ENCODE results near the gene GPC6.

Gene GPC6

DNA sequence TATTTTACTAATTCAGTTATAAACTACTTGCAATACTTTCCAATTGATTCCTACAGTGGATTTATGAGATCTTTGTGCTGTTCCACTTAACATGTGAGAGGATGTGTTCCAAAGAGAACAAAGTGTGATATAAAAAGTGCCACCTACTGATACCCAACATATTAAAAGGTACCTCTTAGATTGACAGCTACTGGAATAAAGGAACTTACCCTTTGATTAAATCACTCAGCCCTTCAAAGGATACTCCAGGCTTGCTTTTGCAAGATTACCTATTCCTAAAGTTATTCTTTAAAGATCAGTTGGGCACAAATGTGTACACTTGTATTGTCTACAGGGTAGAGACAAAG, 1187.0 kb downstream of the GPC6 start:
- ATAC-seq, result no peak
- no peak for DNase-seq

DNA sequence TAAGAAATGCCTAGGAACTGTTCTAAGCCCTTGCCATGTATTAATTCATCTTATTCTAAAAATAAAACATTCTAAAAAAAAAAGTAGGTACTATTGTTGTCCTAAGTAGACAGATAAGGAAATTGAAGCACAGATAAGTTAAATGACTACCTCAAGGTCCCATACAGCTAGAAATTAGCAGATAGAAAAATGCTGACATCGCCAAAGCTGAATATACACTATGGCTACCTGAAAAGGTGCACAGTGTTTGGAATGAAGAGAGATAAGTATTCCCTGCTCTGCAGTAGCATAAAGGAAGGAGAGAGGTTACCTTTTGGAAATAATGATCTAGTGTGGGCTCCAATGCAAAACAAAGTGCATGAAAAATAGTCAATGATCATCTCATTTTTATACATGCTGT, 1187.5 kb downstream of the GPC6 start:
- DNase-seq, result no peak
- ATAC-seq, result no peak

DNA sequence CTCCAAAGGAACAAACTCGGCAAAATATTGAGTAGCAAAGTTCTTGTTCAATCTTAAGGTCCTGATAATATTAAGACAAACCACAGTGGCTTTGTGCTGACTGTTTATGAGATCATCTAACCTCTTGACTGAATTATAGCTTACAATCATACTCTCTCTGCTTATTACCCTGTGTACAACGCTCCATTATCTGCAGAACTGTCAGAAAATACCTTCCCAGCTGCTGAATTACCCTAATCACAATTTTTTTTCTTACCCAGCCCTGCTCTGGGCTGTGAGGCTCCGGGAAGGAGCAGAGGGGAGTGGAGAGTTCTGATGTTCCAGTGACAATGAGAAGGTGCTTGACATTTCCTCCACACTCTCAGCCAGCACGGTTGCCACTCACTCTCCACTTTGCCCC, 1188.1 kb downstream of the GPC6 start:
- ATAC-seq (no peak), DNase-seq (no peak)

DNA sequence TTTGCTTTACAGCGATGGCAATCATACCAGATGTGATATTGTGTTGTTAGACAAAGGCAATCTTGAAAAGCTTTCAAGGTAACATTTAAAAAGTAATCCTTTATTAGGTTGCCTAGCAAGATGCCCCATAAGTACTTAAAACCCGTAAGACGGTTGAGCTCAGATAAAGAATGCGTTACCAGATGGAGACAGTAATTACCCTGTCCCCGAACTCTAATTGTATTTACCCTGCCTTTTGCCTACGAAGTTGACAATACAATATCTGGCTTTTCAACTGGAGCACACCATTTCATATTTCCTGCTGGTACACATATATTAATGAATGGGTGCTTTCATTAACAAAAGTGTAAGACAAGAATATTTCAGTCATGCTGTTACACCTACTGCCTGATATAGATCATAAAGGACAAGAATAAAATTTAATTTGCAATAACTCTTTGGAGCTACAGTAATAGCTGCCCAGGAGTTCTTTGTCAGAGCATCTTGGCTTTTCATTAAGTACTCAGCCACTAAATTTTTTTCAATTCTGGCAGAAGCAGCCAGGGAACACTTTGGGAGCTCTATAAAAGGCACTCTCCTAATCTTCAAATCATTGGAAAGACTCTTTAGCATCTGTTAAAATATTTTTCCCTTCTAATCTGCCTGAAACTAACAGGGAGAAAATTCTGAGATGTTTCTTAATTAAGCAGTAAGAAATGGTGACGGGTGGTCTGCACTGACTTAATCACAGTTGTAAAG, 1189.1 kb downstream of the GPC6 start:
- DNase-seq, result no peak
- ATAC-seq, result no peak

DNA sequence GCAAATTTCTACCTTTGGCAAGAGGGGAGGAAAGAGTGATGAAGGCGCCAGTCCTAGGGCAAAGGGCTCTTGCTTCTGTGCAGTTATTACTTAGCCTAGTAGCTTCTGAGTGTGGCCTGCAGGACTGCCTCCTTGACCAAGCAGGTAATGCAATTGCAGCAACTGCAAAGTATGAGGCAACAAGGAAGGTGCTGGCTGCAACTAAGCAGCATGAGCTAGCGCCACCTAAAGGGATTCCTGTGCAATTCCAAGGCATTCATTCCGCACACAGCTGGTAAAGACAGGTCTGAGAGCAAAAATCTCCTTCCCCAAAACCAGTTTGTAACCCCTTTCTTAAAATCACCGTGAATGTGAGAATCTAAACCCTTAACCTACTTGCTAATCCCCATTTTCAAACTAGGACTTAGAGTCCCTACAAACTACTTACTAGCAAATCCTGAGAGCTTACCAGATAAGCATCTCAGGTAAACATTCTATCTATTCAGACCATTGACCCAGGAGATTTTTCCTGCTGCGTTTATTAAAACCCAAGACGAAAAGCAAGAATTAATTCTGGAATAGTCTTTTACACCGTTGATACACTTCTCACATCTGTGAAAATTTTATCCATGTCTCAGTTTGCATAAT, 1190.0 kb downstream of the GPC6 start:
- DNase-seq (no peak), ATAC-seq (no peak)

DNA sequence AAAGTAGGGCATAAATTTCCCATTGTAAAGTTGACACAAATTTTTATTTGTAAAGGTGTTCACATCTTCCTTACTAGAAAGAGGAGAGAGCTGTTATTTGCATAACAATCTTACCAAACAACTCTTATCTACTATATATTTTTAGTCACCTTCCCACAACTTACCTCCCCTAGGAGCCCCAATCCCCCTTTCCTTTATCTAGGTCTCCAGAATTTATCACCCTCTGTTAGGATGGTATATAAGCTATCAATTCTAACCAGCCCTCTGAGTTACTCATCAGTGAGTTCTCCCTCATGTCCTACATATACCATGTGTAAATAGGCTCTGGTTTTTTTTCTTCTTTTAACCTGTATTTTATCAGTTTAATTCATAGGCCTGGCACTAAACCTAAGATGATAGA, 1190.7 kb downstream of the GPC6 start:
- ATAC-seq (no peak), DNase-seq (no peak)

DNA sequence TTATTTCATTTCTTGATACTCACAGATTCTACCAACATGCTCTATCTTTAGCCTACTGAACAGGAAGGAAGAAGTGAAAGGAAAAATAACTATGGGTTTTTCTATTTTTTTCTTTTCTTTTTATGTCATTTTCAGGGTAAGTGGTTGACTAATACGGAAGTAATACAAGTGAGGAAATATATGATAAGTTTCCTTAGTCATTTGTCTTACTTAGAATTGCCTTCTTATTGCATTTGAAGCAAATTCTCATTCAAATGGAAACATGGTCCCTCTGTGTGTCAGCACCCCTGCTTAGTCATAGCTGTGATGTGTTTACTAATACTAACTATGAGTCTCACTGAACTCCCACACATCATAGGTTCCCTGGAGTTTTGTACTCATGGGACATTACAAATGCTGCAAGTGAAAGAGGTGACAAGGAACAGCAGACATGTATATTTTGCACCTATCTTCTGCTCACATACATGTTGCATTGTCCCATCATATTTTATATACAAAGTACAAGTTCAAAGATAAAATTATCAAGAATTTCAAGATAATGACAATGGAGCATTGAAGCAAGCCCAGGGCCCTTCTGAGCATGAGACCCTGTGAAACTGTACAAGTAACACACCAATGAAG, 1192.8 kb downstream of the GPC6 start:
- ATAC-seq (peak; percentile 94), DNase-seq (peak; percentile 28)

DNA sequence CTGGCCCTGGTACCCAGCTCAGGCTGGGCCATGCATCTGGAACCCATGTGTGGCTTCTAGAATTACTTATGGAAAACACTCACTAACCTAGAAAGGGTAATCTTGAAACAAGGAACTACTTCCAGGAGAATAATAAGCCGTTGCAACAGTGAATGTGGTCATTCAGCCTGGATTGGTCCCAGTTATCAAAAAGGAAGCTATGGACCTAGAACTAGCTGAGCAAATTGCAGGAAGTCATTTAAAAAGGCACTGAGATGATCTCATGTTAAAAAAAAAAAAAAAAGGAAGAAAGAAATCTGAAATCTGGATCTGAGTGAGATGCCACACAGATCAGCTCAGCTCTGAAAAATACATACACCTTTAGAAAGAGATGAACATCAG, 1193.3 kb downstream of the GPC6 start:
- DNase-seq (no peak), ATAC-seq (no peak)

DNA sequence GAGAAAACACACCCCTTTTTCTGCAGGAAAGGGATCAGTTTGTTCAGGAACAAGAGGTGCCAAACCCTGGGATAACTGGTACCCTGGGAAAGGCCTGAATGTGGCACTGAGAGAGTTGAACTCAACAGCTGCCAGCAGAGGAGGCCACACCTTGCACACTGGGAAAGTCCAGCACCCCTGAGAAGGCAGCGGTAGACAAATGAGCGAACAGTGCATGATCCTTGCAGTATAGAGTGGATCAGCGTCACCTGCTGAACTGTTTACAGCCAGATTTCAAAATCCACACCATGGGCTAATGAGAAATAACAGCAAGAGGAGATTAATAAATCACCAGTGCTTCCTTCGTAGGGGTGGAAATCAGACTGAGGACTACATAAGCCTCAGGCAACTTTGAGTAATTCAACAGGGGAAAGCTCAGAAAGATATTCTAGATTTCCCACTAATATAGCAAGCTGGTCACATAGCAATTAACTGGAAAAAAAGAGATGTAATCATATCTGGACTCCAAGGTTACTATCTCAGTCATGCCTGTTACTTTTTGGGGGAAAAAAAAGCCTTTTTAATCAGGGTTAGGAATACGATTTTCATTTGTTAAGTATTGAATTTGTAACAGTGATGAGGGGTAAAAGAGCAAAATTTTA, 1200.8 kb downstream of the GPC6 start:
- ATAC-seq (no peak), DNase-seq (no peak)

DNA sequence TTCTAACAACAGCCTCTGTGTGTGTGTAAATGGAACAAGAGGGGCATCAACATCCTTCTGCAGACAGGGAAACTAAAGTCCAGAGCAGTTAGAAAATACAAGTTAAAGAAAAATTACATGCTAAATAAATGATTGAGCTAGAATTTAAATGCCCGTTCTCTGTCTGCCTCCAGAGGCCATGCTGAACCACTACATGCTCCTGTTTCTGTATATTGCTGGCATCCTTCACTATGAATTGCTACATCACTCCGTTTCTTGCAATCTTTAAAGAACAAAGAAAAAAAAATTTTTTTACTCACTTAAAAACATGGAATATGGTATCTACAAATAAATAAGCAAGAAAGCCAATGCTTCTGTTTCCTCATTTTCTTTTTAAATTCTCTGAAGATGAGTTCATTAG, 1205.0 kb downstream of the GPC6 start:
- ATAC-seq (no peak), DNase-seq (no peak)

DNA sequence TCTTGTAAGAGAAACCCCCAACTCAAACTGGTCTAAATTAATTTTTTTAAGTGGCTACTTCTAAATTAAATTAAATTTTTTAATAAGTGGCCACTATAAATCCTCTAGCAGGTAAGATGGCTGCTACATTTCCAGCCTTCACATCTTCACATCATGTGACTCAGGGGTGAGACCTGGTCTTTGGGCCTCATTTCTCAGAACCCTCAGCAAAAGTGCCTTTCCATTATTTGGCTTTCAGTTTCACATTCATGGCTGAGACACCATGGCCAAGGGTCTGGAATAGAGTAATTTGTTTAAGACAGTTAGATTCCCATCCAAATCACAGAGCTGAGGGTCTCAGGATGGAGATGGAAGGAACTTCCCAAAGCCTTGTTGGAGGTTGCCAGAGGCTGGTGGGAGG, 1205.4 kb downstream of the GPC6 start:
- peak; percentile 58 for ATAC-seq
- DNase-seq, result no peak

DNA sequence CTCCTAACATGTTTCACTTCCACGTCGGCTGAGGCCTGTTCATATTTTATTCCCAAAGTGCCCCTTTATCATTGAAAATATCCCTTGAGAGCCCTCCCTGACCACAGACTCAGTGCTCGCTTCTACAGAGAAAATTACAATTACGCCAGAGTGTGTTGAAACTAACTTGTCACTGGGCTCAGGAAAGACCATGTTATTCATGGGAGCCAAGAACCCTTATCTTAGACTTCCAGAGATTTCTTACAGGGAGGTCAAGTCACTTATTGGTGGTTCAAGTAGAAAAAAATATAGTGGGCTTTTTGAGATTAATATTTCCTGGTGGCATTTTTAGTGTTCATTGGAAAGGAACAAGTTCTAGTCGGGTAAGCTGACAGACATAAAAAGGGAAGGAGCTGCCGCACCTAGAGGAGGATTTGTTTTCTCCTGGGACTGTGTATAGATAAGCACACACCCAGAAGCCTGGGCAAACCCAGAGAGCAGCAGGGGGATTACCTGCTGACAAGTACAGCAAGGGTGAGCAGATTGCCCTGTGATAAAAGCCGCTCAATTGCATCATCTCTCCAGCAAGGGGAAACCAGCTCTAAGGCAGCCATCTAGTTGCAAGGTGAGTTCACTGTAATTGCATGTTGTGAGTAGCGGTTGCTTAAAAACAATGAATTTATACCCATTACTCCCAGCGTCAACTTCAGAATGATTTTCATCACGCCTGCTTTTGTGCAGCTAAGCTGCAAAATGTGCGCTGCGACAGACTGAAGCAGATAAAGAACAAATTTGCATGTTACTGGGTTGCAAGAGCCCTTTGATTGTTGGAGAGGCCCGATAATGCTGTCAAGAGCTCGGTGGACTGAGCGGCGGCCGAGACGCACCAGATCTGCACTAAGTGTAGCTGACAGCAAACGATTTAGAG, 1206.7 kb downstream of the GPC6 start:
- ATAC-seq, result peak; percentile 90

DNA sequence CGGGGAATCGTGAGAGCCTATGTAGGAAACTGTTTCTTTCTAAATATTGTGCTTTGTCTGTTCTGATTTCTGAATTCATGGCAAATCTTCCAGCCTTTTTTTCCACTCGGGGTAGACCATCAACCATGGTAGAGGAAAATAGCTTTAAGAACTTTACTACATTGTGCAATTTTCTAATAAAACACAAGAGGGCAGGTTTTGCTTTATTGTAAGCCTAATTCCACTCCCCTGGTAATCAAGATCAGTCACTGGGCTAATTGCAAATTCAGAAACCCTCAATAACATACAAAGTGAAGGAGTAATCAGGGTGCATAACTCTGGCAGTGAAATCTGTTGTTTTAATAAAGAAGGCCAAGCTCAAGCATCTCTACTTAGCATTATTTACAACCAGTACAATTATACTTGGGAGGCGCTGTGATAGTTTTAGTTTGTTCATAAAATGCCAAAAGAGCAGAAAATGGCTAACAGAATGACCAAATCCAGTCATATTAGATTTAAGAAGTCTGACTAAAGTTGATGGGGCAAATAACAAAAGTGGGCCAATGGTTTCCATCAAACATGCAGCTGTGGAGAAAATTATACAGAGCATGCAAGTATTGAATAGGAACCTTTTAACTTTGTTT, 1209.1 kb downstream of the GPC6 start:
- DNase-seq, result no peak
- ATAC-seq, result peak; percentile 28

More for the DNA sequence above, 1206.7 kb downstream of the GPC6 start:
- DNase-seq, result peak; percentile 33

DNA sequence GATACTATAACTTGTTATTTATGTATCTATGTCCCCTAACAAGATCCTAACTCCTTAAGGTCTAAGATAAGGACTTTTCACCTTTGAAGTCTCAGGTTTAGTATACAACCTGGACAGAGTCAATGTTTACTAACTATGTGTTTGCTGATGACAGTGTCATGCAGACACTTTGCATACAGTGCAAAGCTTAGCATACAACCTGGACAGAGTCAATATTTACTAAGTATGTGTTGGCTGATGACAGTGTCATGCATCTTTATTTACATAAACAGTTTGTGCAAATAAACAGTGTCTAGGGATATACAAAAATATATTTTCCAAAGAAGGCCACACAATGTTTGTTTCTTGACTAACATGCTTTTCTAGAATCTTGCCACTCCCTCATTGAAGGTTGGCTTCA, 1218.2 kb downstream of the GPC6 start:
- ATAC-seq, result no peak
- DNase-seq, result no peak

DNA sequence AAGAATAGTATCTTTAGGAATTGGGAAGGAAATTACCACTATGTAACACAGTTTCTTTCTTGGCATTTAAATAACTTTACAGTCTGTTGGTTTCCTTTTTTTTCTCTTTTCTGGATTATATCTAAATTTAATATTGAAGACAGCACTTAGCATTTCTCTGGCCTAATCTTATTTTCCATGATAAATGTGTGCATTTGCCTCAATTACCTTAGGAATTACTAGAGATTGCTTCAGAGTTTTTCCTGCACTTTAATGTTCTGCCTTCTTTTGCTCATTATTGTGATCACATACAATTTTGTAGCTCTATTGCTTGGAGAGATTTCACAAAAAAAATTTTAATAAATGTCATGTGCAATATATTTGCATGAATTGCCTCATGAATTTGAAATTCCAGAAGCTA, 1227.7 kb downstream of the GPC6 start:
- ATAC-seq, result no peak

DNA sequence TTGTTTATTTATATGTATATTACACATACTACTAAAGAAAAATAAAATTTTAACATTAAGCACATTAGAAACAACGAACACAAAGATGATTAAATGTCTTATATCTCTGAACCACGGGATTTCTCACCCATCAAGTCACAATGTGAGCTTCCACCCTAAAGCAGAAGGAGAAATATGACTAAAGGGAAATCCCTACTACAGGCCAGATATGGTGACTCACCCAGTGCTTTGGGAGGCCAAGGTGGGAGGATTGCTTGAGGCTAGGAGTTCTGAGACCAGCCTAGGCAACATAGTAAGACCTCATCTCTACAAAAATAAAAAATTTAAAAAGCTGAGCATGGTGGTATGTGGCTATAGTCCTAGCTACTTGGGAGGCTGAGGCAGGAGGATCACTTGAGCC, 1228.3 kb downstream of the GPC6 start:
- DNase-seq, result no peak

More for the DNA sequence above, 1227.7 kb downstream of the GPC6 start:
- DNase-seq, result no peak

DNA sequence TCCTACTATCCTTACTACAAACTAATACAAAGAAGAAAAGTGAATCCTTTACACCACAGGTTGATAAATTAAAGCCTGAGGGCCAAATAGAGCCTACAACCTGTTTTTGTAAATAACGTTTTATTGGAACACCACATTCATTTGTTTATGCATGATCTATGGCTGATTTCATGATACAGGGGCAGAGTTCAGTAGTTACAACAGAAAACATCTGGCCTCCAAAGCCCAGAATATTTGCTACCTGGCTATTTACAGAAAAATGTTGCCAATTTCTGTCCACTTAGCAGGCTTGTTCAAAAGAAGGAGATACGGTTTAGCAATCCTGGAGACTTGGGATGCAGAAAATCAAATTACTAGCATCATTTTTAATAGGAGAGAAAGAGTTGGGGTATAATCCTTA, 1228.8 kb downstream of the GPC6 start:
- DNase-seq (no peak), ATAC-seq (no peak)

More for the DNA sequence above, 1228.3 kb downstream of the GPC6 start:
- peak; percentile 77 for ATAC-seq

Data from stimulated activated naive CD8-positive, alpha-beta T cell treated with anti-CD3 and anti-CD28 coated beads, Interleukin-15, Interleukin-2, amounts not matched to agents 100 U/mL and 50 U/mL, for 24 hours (primary cell).